Neuronal stem cell (in vitro differentiated cells): ENCODE measurements around the gene CCDC88A.
"Not testable (repeated sequence)": the region's sequence is repeated elsewhere in the genome, so short reads cannot be mapped to it uniquely, and the experiment has no call there.

Experiments used
- DNase-seq: peaks from one replicate; pipeline ENCODE4 v3.0.0-alpha.2; 2013; ENCODE audit warnings: low spot score
- H2AFZ ChIP-seq: one replicate; pipeline ENCODE4 v1.6.1; 2013; ENCODE audit warnings: mild to moderate bottlenecking, low read length, inconsistent platforms
- H2AK5ac ChIP-seq: 2 replicates; pipeline ENCODE4 v1.6.1; 2013; ENCODE audit warnings: low read depth, mild to moderate bottlenecking, inconsistent platforms, low read length, moderate library complexity, mixed read lengths
- H2BK120ac ChIP-seq: 2 replicates; pipeline ENCODE4 v1.6.1; 2013; ENCODE audit warnings: low read depth, mild to moderate bottlenecking, inconsistent platforms, low read length, moderate library complexity, mixed read lengths
- H2BK12ac ChIP-seq: one replicate; pipeline ENCODE4 v1.6.1; 2013; ENCODE audit warnings: low read length, inconsistent platforms
- H2BK15ac ChIP-seq: 2 replicates; pipeline ENCODE4 v1.6.1; 2013; ENCODE audit warnings: mild to moderate bottlenecking, low read length, inconsistent platforms, mixed read lengths
- H2BK5ac ChIP-seq: one replicate; pipeline ENCODE4 v1.6.1; 2013; ENCODE audit warnings: inconsistent platforms, mild to moderate bottlenecking, low read length, moderate library complexity
- H3K14ac ChIP-seq: one replicate; pipeline ENCODE4 v1.6.1; 2013; ENCODE audit warnings: low read length, inconsistent platforms
- H3K18ac ChIP-seq: 2 replicates; pipeline ENCODE4 v1.6.1; 2013; ENCODE audit warnings: low read length, inconsistent platforms
- H3K23ac ChIP-seq: 2 replicates; pipeline ENCODE4 v1.6.1; 2013; ENCODE audit warnings: low read depth, mild to moderate bottlenecking, mixed read lengths, low read length, inconsistent platforms; ENCODE audit not compliant: poor library complexity
- H3K27ac ChIP-seq: replicated peaks from 3 replicates; pipeline ENCODE4 v1.5.1; 2013; ENCODE audit warnings: low read length, inconsistent platforms
- H3K27me3 ChIP-seq, 3 experiments: 2 replicates each; pipeline ENCODE4 v1.6.1; 2013; ENCODE audit warnings: low read length in 3 of 3, mild to moderate bottlenecking in 2 of 3, inconsistent platforms in 1 of 3, low read depth in 1 of 3, mixed read lengths in 1 of 3, moderate library complexity in 1 of 3; ENCODE audit not compliant: control insufficient read depth in 3 of 3, insufficient read depth in 3 of 3
- H3K36me3 ChIP-seq, 2 donors: replicated peaks in 1 of 2; 2 replicates each; pipeline ENCODE4 v1.6.1; 2013; ENCODE audit warnings: low read length in 2 of 2; ENCODE audit not compliant: control insufficient read depth in 2 of 2, insufficient read depth in 2 of 2
- H3K4ac ChIP-seq: 2 replicates; pipeline ENCODE4 v1.6.1; 2013; ENCODE audit warnings: inconsistent platforms, mild to moderate bottlenecking, low read length, moderate library complexity
- H3K4me1 ChIP-seq, 2 donors: 1 replicate in 1 of 2; 2 replicates in 1 of 2; pipeline ENCODE4 v1.6.1; 2013; ENCODE audit warnings: low read length in 2 of 2, low read depth in 1 of 2; ENCODE audit not compliant: control insufficient read depth in 2 of 2, insufficient read depth in 1 of 2
- H3K4me2 ChIP-seq: one replicate; pipeline ENCODE4 v1.6.1; 2013; ENCODE audit warnings: mild to moderate bottlenecking, low read length, inconsistent platforms; ENCODE audit not compliant: insufficient read depth, poor library complexity, severe bottlenecking
- H3K4me3 ChIP-seq, 2 donors: 2 replicates each; pipeline ENCODE4 v1.5.1; 2013; ENCODE audit warnings: low read length in 2 of 2, mild to moderate bottlenecking in 2 of 2, inconsistent platforms in 1 of 2, moderate library complexity in 1 of 2
- H3K79me1 ChIP-seq: one replicate; pipeline ENCODE4 v1.6.1; 2013; ENCODE audit warnings: low read depth, mild to moderate bottlenecking, inconsistent platforms, low read length, moderate library complexity
- H3K9ac ChIP-seq: one replicate; pipeline ENCODE4 v1.6.1; 2013; ENCODE audit warnings: mild to moderate bottlenecking, low read depth, low read length, inconsistent platforms; ENCODE audit not compliant: poor library complexity
- H3K9me3 ChIP-seq, 2 donors: replicated peaks in 1 of 2; 2 replicates each; pipeline versions ENCODE3 to v1.6.1; 2013; ENCODE audit warnings: low read length in 2 of 2, mild to moderate bottlenecking in 2 of 2, inconsistent platforms in 1 of 2, low read depth in 1 of 2, mixed read lengths in 1 of 2, moderate library complexity in 1 of 2; ENCODE audit not compliant: control insufficient read depth in 2 of 2, insufficient read depth in 1 of 2
- H4K8ac ChIP-seq: one replicate; pipeline ENCODE4 v1.6.1; 2013; ENCODE audit warnings: low read depth, mild to moderate bottlenecking, inconsistent platforms, low read length, moderate library complexity
- H4K91ac ChIP-seq: one replicate; pipeline ENCODE4 v1.6.1; 2013; ENCODE audit warnings: low read length, low read depth, mild to moderate bottlenecking, inconsistent platforms; ENCODE audit not compliant: poor library complexity
- WGBS, 2 donors: extraction: QIAGEN DNeasy Blood & Tissue Kit; methylation state at CpG; one replicate each; pipeline ENCODE4 v1.1.7; 2013; ENCODE audit warnings: missing lambda C conversion rate in 2 of 2, mixed read lengths in 1 of 2; ENCODE audit not compliant: insufficient read length in 2 of 2, insufficient replicate concordance in 1 of 2; ENCODE audit errors: extremely low coverage in 2 of 2; 5-methylcytosine and 5-hydroxymethylcytosine counted together

CCDC88A gene

GRCh38 chr2:55279214-55279835, 140.3 kb downstream of the CCDC88A start:
- DNase-seq, result peak; percentile 2

GRCh38 chr2:55277310-55277709, 142.3 kb downstream of the CCDC88A start:
- Histone ChIP-seq H2BK120ac (no peak overlapping the region), H3K27me3 (no peaks in the 10 kb centered on the region), H4K91ac (no peak overlapping the region), H4K8ac (no peak overlapping the region), H3K4ac (no peak overlapping the region), H3K23ac (no peak overlapping the region), H3K18ac (no peak overlapping the region), H3K36me3 (peaks cover 0 to under 1% of the 10 kb centered on the region in 2 donors), H3K9me3 (no peaks in the 10 kb centered on the region), H3K14ac (no peak overlapping the region), H2BK12ac (no peak overlapping the region), H2AFZ (no peak overlapping the region), H3K9ac (no peak overlapping the region), H3K27ac (no peak overlapping the region), H2BK15ac (no peak overlapping the region), H2AK5ac (no peak overlapping the region), H3K4me3 (no peak overlapping the region), H3K4me2 (no peak overlapping the region), H3K79me1 (no peaks in the 10 kb centered on the region), H3K4me1 (peaks cover 4 to 6% of the 10 kb centered on the region in 2 donors), H2BK5ac (no peak overlapping the region)
- DNase-seq, result no peak
- no CpG with 5 or more reads among the region's 3 CpGs for WGBS, 2 donors

More at GRCh38 chr2:55279214-55279835, 140.3 kb downstream of the CCDC88A start:
- not testable (repeated sequence) for H3K4me2 ChIP-seq, H2BK15ac ChIP-seq, H3K4me3 ChIP-seq, H2BK5ac ChIP-seq, H4K91ac ChIP-seq, H2BK12ac ChIP-seq, H2AK5ac ChIP-seq, H3K9me3 ChIP-seq, H4K8ac ChIP-seq, H3K18ac ChIP-seq, H3K14ac ChIP-seq, H3K9ac ChIP-seq, H2BK120ac ChIP-seq, H3K4me1 ChIP-seq, H3K79me1 ChIP-seq, H3K23ac ChIP-seq, H3K27me3 ChIP-seq, H3K4ac ChIP-seq
- H2AFZ ChIP-seq, result peak overlapping the region; percentile 68
- H3K36me3 ChIP-seq, result peaks cover 0 to 20% of the 10 kb centered on the region in 2 donors
- peak overlapping the region; percentile 36 for H3K27ac ChIP-seq
- WGBS, 2 donors, result no CpG with 5 or more reads among the region's 10 CpGs

GRCh38 chr2:55274346-55274745, 145.3 kb downstream of the CCDC88A start:
- H2AK5ac ChIP-seq, H3K27me3 ChIP-seq, H3K4me1 ChIP-seq, H3K27ac ChIP-seq, H4K8ac ChIP-seq, DNase-seq, H3K23ac ChIP-seq, H3K14ac ChIP-seq, H3K9ac ChIP-seq, H3K18ac ChIP-seq, H3K4ac ChIP-seq, H3K9me3 ChIP-seq, H2BK120ac ChIP-seq, H3K36me3 ChIP-seq, H2BK5ac ChIP-seq, H4K91ac ChIP-seq, H2BK15ac ChIP-seq, H3K79me1 ChIP-seq, H3K4me3 ChIP-seq, H2BK12ac ChIP-seq, H3K4me2 ChIP-seq, H2AFZ ChIP-seq: not testable (repeated sequence)
- WGBS, 2 donors, result no CpG with 5 or more reads among the region's 2 CpGs

GRCh38 chr2:55269645-55269990, 150.0 kb downstream of the CCDC88A start:
- H3K9ac ChIP-seq, result no peak overlapping the region
- H3K36me3 ChIP-seq, result peaks cover 0 to 18% of the 10 kb centered on the region in 2 donors
- no peak overlapping the region for H3K4ac ChIP-seq
- no peaks in the 10 kb centered on the region for H3K4me1 ChIP-seq
- H3K27me3 ChIP-seq, result no peaks in the 10 kb centered on the region
- H3K14ac ChIP-seq, result no peak overlapping the region
- no peak overlapping the region for H4K91ac ChIP-seq
- H3K4me2 ChIP-seq, result no peak overlapping the region
- no peak overlapping the region for H3K23ac ChIP-seq
- no peak overlapping the region for H2BK5ac ChIP-seq
- peak overlapping the region; percentile 87 for H2AFZ ChIP-seq
- no peak overlapping the region for H3K18ac ChIP-seq
- DNase-seq, result no peak
- WGBS, 2 donors, result no CpG with 5 or more reads among the region's 7 CpGs
- no peaks in the 10 kb centered on the region for H3K9me3 ChIP-seq
- no peaks in the 10 kb centered on the region for H3K79me1 ChIP-seq
- H2AK5ac ChIP-seq, result no peak overlapping the region
- H2BK12ac ChIP-seq, result no peak overlapping the region
- no peak overlapping the region for H2BK15ac ChIP-seq
- no peak overlapping the region for H2BK120ac ChIP-seq
- no peak overlapping the region for H4K8ac ChIP-seq
- H3K4me3 ChIP-seq, result peak overlapping the region in 1 of 2 donors; percentile 77
- no peak overlapping the region for H3K27ac ChIP-seq
